CD14-positive monocyte (primary cell): Measurements from ENCODE around the gene TTLL7. TPM values are rescaled to one million over a fixed set of nuclear protein-coding genes. Genes with fewer than 3 reads are reported as not detected.

Experiments used
- DNase-seq, 3 donors: peaks; one replicate each; pipeline ENCODE4 v3.0.0-alpha.2; 2011 to 2022
- H2AFZ ChIP-seq: 2 replicates; pipeline ENCODE4 v1.6.0; 2012; ENCODE audit warnings: mild to moderate bottlenecking, low read depth, low read length, inconsistent platforms; ENCODE audit not compliant: insufficient read depth, poor library complexity, severe bottlenecking
- H3K27ac ChIP-seq, 2 donors: 1 replicate in 1 of 2; 2 replicates in 1 of 2; pipeline ENCODE4 v1.5.1; 2012 to 2013; ENCODE audit warnings: low read length in 2 of 2, control low read depth in 1 of 2, inconsistent platforms in 1 of 2, low read depth in 1 of 2, mild to moderate bottlenecking in 1 of 2
- H3K27me3 ChIP-seq, 2 donors: one replicate each; pipeline versions ENCODE4 v1.6.0 to v1.6.1; 2011 to 2013; ENCODE audit warnings: low read length in 2 of 2; ENCODE audit not compliant: control insufficient read depth in 2 of 2, insufficient read depth in 2 of 2
- H3K36me3 ChIP-seq, 2 donors: replicated peaks in 1 of 2; 1 replicate in 1 of 2; 2 replicates in 1 of 2; pipeline versions ENCODE4 v1.5.1 to v1.6.1; 2012 to 2013; ENCODE audit warnings: low read length in 2 of 2, control low read depth in 1 of 2, inconsistent platforms in 1 of 2, mild to moderate bottlenecking in 1 of 2; ENCODE audit not compliant: insufficient read depth in 2 of 2, control insufficient read depth in 1 of 2
- H3K4me1 ChIP-seq, 2 donors: 1 replicate in 1 of 2; 2 replicates in 1 of 2; pipeline versions ENCODE4 v1.5.1 to v1.6.1; 2012 to 2013; ENCODE audit warnings: low read length in 2 of 2, control low read depth in 1 of 2, inconsistent platforms in 1 of 2, mild to moderate bottlenecking in 1 of 2, moderate library complexity in 1 of 2; ENCODE audit not compliant: insufficient read depth in 2 of 2, control insufficient read depth in 1 of 2
- H3K4me2 ChIP-seq: replicated peaks from 2 replicates; pipeline ENCODE3; 2012; ENCODE audit warnings: low read length, moderate library complexity, mild to moderate bottlenecking; ENCODE audit not compliant: poor library complexity, severe bottlenecking; ENCODE audit errors: extremely low read depth
- H3K4me3 ChIP-seq, 3 experiments: fragments of 200-600 bp in 1 of 3; sonication (generic) in 1 of 3; replicated peaks in 1 of 3; 1 replicate in 2 of 3; 2 replicates in 1 of 3; pipeline ENCODE4 v1.5.1; 2011 to 2013; ENCODE audit warnings: low read length in 3 of 3, mild to moderate bottlenecking in 3 of 3, control low read depth in 2 of 3, low read depth in 2 of 3, inconsistent platforms in 1 of 3, moderate library complexity in 1 of 3
- H3K79me2 ChIP-seq: 2 replicates; pipeline ENCODE4 v1.6.0; 2012; ENCODE audit warnings: mild to moderate bottlenecking, control low read depth, inconsistent platforms, low read length, moderate library complexity; ENCODE audit not compliant: insufficient read depth
- H3K9ac ChIP-seq: 2 replicates; pipeline ENCODE4 v1.6.0; 2017; ENCODE audit warnings: low read length, mild to moderate bottlenecking; ENCODE audit not compliant: insufficient read depth, poor library complexity, severe bottlenecking
- H3K9me3 ChIP-seq, 2 donors: replicated peaks in 1 of 2; 1 replicate in 1 of 2; 2 replicates in 1 of 2; pipeline versions ENCODE4 v1.5.1 to v1.6.1; 2012 to 2013; ENCODE audit warnings: low read length in 2 of 2, control low read depth in 1 of 2; ENCODE audit not compliant: control insufficient read depth in 1 of 2, insufficient read depth in 1 of 2
- H4K20me1 ChIP-seq: 2 replicates; pipeline ENCODE4 v1.6.0; 2012; ENCODE audit warnings: mild to moderate bottlenecking, low read length, control low read depth, moderate library complexity; ENCODE audit not compliant: insufficient read depth
- H3K27ac Mint-ChIP-seq, 7 donors: one replicate each; pipeline ENCODE4 v1.8.0; 2020; ENCODE audit warnings: mild to moderate bottlenecking in 7 of 7, mixed read lengths in 7 of 7, moderate library complexity in 6 of 7, inconsistent platforms in 2 of 7
- H3K27me3 Mint-ChIP-seq, 3 donors: one replicate each; pipeline ENCODE4 v1.8.0; 2021 to 2022; ENCODE audit warnings: low read depth in 3 of 3, mild to moderate bottlenecking in 3 of 3, mixed read lengths in 3 of 3, moderate library complexity in 3 of 3, inconsistent platforms in 1 of 3
- H3K36me3 Mint-ChIP-seq, 2 donors: one replicate each; pipeline ENCODE4 v1.8.0; 2020; ENCODE audit warnings: mixed read lengths in 2 of 2, inconsistent platforms in 1 of 2, mild to moderate bottlenecking in 1 of 2
- H3K4me1 Mint-ChIP-seq: one replicate; pipeline ENCODE4 v1.8.0; 2020; ENCODE audit warnings: mild to moderate bottlenecking, mixed read lengths
- H3K4me3 Mint-ChIP-seq, 2 donors: one replicate each; pipeline ENCODE4 v1.8.0; 2020; ENCODE audit warnings: mild to moderate bottlenecking in 2 of 2, mixed read lengths in 2 of 2, moderate library complexity in 1 of 2
- H3K9me3 Mint-ChIP-seq, 7 donors: one replicate each; pipeline ENCODE4 v1.8.0; 2020 to 2022; ENCODE audit warnings: mixed read lengths in 7 of 7, mild to moderate bottlenecking in 6 of 7, moderate library complexity in 6 of 7, inconsistent platforms in 2 of 7
- CTCF ChIP-seq: fragments of 200-600 bp; IDR thresholded peaks from one replicate; pipeline ENCODE4 v1.8.0; 2022; ENCODE audit warnings: antibody characterized with exemption, mild to moderate bottlenecking
- WGBS: methylation state at CpG from one replicate; pipeline ENCODE4 v1.1.5; 2013; ENCODE audit warnings: missing lambda C conversion rate; ENCODE audit not compliant: insufficient coverage; 5-methylcytosine and 5-hydroxymethylcytosine counted together
- intact Hi-C, 2 donors: fragments of 100-400 bp; cut with micrococcal nuclease; formaldehyde crosslinking; loops; one replicate each; pipeline versions ENCODE4 v1.15.0 to v1.15.1; 2023
- polyA plus RNA-seq, 3 donors: library from polyadenylated mRNA; depleted of rRNA in 1 of 3; unstranded in 2 of 3; stranded (reverse) in 1 of 3; fragments of 300-500 nt in 2 of 3; fragments of >200 nt in 1 of 3; fragmentation: Illumina TruSeq in 2 of 3; gene quantifications; 1 replicate in 2 of 3; 2 replicates in 1 of 3; pipeline ENCODE4 v1.2.3, GENCODE V29; 2012 to 2021

Gene TTLL7
- polyA plus RNA-seq, 3 donors, result 0.12 to 0.69 TPM; not detected in 1

GRCh38 chr1:83832194-83832593, 166.7 kb downstream of the TTLL7 start:
- Mint-ChIP-seq H3K27me3 (no peaks in the 10 kb centered on the region), H3K4me3 (no peak overlapping the region), H3K4me1 (peaks cover 3% of the 10 kb centered on the region), H3K9me3 (no peaks in the 10 kb centered on the region), H3K27ac (no peak overlapping the region), H3K36me3 (no peaks in the 10 kb centered on the region)
- no peaks in the 10 kb centered on the region for H3K4me1 ChIP-seq
- no peak overlapping the region for H3K4me3 ChIP-seq
- H3K79me2 ChIP-seq, result no peaks in the 10 kb centered on the region
- H2AFZ ChIP-seq, result no peak overlapping the region
- H4K20me1 ChIP-seq, result no peaks in the 10 kb centered on the region
- intact Hi-C loops, result no loop called here
- H3K36me3 ChIP-seq, result no peaks in the 10 kb centered on the region
- no peak overlapping the region for H3K27ac ChIP-seq
- no peaks in the 10 kb centered on the region for H3K27me3 ChIP-seq
- no peak for DNase-seq
- WGBS, result no CpG with 5 or more reads among the region's 1 CpG
- no peak overlapping the region for H3K4me2 ChIP-seq
- H3K9me3 ChIP-seq, result no peaks in the 10 kb centered on the region
- H3K9ac ChIP-seq, result no peak overlapping the region
- TF ChIP-seq CTCF, result no peak

DNA sequence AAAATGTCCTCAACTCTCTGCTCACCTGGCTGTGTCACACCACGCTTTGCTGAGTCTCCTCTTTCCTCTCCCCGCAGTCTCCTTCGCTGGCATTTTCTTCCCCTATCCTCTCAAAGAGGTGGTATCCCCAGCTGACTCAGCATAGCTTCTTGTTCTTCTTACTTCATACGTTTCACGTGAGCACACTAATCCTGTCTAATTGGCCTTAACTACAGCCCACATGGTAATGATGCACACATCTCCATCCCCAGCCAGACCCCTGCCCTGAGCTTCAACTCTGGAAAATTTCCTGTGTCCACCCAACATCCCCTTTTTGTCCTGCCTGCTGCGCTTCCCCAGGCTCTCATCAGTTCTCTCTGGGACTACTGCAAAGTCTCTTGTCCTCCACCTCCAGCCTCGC, 169.8 kb downstream of the TTLL7 start:
- Histone ChIP-seq H3K27ac (no peak overlapping the region), H3K9ac (no peak overlapping the region), H3K9me3 (no peaks in the 10 kb centered on the region), H3K27me3 (no peaks in the 10 kb centered on the region), H3K4me3 (no peak overlapping the region), H3K79me2 (no peaks in the 10 kb centered on the region), H2AFZ (no peak overlapping the region), H3K36me3 (no peaks in the 10 kb centered on the region), H4K20me1 (no peaks in the 10 kb centered on the region), H3K4me1 (no peaks in the 10 kb centered on the region), H3K4me2 (no peak overlapping the region)
- peak in 1 of 3 donors; percentile 54 for DNase-seq
- H3K4me3 Mint-ChIP-seq, result no peak overlapping the region
- WGBS, result 87% methylated on average over 7 of the region's 7 CpGs
- intact Hi-C loops, result no loop called here
- no peak for TF ChIP-seq CTCF
- peak overlapping the region in 1 of 7 donors; percentile 0 for H3K27ac Mint-ChIP-seq
- H3K36me3 Mint-ChIP-seq, result no peaks in the 10 kb centered on the region
- H3K4me1 Mint-ChIP-seq, result peaks cover 3% of the 10 kb centered on the region
- H3K27me3 Mint-ChIP-seq, result no peaks in the 10 kb centered on the region
- peaks cover 0 to 7% (median 2%) of the 10 kb centered on the region in 7 donors for H3K9me3 Mint-ChIP-seq
